Inferior parietal cortex (tissue), 1 donor: ENCODE data around the gene ALX1.

Experiments used
- DNase-seq: peaks from one replicate; pipeline ENCODE4 v3.0.0-alpha.2; 2016; ENCODE audit errors: extremely low spot score

ALX1 gene

DNA sequence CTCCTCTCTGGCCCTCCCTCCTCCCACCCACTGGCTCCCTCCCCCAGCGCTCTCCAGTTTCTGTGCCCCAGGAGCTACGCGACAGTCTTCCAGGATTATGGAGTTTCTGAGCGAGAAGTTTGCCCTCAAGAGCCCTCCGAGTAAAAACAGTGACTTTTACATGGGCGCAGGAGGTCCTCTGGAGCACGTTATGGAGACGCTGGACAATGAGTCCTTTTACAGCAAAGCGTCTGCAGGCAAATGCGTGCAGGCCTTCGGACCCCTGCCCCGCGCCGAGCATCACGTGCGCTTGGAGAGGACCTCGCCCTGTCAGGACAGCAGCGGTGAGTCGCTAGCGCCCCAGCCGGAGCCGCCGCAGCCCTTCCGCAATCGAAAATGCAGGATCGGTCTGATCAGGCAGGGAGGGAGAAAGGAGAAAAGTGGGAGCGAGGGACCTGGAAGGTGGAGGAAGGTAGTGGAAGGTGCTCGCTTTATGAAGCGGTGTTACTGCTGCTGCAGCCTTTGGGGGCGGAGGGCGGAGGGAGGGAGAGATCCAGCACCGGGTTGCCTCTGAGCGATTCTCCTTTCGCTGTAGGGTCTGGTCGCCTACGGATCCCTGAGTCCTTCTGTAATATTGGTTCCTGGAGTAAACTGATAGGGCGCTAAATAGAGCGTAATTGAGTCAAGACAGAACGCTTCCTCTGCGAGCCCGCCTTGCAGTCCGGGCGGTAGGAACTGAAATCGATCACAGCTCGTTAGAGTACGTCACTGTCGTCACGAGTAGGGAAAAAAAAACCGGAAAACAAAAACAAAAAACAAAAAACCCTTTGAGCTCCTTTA lies at the start of gene ALX1:
Gene ALX1 (plus strand): TSS at position 56 of the 819 bp plus-strand sequence. CDS start 42 bp downstream, at position 98.
- no peak for DNase-seq

DNA sequence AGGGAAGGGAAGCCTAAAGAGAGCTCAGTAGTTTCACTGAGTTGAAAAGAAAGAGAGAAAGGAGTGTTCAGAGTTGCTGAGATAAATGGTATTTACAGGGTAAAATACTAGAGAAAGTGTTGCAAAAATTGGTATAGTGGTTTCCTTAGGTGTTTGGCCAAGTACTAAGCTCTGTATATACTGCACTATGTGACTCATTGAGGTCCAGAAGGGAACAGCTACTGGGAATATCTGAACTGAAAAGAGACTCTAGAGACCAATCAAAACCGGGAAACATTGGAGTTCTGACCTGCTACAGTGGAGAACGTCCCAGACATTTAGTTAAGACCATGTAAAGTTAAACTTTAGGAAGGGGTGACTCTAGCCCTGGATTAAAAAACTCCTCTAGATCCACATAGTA lies 42.7 kb upstream of the ALX1 start:
- DNase-seq: no peak

DNA sequence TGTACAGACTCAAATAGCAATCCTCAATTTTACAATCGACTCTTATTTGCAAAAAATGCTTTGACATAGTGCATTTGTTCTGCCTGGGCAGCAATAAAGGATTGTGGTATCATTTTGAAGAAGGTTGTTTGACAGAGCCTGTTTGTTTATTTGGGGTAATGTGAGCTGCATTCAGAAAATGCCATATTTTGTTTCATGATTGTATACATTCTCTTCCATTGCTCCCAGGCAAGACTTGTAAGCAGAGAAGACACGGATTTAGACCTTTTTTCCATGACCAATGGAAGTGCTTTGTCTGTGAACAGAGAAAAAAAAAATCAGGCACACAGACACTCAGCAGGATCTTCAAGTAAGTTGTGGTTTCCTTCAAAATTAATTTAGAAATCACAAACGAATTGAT lies 35.5 kb upstream of the ALX1 start:
- DNase-seq: no peak

DNA sequence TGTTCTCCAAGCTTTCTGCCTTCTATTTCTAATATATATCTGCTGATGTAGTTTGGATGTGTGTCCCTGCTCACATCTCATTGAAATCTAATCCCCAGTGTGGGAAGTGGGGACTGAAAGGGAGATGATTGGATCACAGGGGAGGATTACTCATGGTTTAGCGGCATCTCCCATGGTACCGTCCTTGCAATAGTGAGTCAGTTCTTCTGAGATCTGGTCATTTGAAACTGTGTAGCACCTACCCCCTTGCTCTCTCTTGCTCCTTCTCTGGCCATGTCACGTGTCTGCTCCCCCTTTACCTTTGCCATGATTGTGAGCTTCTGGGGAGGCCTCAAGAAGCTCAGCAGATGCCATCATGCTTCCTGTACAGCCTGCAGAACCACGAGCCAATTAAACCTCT lies 26.2 kb upstream of the ALX1 start:
- DNase-seq: no peak

DNA sequence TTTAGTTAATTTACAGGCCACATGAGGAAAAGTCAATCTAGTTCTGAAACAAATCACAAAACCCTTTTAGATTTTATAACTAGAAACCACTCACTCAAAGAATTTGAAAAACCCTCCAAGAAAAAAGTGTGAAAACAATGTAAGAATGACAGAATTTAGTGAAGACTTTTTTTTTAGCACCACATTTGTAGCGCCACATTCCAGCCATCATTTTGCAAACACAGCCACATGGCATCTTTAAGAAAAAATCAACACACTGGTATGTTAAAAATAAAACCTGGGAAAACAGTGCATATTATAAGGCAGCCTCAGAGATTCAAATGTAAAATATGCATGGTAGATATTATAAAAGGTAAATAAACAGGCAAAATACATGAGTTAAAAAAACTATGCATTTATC lies 22.3 kb upstream of the ALX1 start:
- no peak for DNase-seq

DNA sequence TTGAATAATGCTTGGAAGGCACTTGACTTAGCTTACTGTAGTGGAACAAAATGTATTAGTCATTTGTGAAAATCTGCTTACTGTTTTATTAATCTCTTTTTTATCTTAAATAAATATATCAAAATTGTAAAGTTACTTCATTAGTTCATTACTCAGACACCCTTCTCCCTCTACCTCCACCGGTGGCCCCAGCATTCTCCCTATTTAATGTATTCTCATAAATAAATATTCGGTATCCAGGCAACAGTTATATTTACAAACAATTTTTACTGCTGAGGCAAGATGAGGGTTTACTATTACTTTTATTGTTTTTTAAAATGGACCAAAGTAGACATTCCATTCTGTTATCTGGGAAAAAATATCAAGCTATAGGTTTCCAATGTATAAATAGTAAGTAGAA lies 19.6 kb upstream of the ALX1 start:
- no peak for DNase-seq

DNA sequence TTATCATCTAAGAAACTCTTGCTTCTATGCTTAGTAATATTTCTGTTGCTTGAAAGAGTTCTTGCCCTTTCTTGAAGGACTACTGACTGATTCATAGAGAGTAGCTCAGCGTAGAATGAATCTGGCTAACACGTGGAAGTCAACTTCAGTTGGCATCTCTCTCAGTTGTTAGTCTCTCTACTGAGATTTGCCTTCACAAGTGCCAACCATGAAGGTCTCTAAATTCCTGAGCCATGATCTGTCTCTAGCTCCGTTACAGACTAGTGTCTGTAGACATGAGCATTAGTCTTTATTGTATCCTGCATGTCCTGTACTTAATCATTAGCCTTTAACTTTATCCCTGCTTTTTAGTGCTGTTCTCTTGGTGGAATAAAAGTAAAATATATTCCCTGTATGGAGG lies 19.1 kb upstream of the ALX1 start:
- DNase-seq: no peak

DNA sequence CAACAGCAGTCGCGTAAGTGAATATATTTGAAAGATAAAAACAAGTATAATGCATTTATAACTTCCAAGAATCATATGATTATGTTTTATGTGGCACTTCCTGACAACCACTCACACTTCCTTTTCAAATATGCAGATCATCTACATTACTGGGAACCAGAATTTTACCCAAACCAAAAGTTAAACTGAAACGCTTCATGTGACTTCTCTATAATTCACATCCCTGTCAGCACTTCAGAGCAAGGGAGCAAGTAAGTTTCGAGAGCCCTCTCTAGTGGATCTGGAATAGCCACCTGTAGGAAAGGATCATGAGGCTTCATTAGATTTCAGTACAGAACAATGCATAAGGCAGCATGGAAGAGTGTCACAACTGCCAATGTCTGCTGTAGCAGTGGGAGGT lies 13.7 kb upstream of the ALX1 start:
- no peak for DNase-seq

DNA sequence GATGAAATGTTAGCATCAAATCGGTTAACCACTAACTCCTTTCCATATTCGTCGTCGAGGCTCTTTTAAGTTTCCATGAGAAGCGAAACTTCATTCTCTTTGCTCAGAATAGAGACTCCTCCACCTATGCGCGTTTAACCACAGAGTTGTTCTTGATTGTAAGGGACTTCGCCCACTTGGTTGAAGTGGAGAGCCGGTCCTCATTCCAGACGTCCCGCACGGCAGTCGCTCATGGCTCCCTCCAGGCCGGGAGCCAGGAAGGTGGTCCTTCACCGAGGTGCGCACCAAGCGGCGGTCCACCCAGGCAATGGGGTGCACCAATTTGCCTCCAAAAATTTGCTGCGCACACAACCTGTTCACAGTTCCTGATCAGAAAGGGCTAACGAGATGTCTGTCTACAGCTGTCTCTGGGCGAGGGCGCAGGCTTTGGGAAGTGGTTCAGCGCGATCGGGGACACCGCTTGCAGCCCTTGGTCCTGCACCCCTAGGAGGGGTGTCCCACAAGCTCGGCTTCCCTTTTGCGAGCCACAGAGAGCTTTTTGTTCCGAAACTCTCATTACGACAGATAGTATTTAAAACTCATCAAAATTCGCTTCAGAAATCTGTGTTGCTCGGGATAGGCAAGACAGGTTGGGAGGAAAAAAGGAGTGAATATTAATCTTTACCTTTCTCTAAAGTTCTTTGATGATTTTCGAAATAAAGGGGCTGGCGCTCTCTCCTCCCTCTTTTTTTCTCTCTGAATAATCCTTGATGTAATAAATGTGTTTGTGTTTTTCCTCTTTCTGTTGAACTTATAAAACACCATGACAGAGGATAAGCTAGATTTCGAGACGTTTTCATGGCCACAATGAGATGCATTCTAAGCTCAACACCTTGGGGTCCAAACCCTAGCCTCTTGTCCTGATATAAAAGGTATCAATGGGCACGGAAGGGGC lies 6.4 kb upstream of the ALX1 start:
- no peak for DNase-seq

DNA sequence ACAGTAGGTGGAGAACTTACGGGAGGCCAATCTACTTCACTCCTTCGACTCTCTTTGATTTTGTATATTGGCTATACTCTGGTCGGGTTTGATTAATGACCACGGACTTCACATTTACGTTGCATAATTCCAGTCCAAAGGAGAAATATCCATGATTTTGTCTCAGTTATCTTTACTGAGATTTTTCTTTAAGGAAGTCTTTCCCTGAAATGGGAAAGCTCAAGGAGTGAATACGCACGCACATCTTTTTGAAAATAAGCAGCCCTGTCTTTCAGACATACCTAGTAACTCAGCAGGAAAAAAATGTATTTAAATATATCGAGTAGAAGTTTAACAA lies 5.7 kb upstream of the ALX1 start:
- DNase-seq: no peak

DNA sequence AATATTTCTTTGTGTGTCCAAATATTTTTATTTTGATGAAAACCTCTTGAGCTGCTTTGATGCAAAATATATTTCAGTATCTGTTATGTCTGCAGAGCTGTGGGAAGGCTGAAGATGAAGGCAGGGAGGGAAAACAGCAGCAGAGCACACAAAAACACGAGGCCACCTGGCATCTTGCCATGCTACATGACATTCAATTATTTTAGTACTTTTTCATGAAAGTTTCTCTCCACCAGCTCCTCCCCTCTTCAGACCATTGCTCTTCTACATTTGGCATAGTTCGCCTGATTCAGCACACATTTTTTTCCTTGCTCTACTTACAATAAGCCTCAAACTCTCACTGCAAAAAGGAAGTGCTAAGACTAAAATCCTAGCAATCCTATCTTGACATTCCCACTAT lies 4.6 kb upstream of the ALX1 start:
- DNase-seq: no peak

DNA sequence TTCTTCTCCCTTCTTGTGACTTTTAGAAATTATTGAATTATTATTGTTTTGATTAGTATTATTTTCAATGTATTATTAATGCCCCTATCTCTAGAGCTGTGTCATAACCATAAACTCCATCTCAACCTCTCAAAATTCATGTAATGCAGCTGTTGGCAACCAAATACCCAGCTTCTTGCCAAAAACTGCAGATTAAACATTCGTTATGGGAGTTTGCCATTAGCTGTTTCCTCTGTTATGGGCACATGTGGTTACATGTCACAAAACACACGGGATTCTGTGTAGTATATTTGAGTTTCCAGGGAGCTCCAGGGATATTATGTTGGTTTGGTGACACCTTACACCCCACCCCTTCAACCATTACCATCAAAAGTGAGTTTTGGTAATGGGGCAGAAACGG lies 2.8 kb upstream of the ALX1 start:
- no peak for DNase-seq

DNA sequence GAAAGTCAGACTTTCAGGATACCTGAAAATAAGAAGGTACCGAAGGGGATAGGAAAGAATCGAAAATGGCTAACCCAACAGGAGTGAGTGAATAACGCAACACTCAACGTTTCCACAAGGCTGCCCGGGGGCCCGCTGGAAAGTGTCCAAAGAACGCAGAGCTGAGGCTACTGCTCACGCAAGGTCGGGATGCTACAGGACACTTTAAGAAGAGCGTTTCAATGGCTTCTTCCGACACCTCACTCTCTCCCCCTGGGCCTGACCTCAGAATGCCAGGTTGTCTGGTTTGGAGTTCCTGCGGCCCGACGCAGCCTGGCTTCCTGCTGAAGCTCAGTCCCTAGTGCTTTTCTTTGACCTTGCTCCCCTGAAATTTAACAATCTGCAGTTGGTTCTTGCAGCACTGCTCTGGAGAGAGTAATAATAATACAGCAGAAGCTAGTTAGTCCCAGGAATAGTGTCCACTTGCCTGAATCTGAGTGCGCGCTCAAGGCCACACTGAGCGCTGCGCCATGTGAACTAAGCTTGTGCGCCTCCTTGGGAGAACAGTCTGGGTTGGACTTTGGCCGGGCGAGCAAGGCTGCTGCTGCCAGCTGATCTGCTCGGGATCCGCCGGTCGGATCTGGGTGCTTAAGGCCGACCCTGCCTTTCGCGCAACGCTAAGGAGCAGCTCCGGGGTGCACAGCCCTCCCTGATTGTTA lies 2.0 kb upstream of the ALX1 start:
- DNase-seq: no peak

DNA sequence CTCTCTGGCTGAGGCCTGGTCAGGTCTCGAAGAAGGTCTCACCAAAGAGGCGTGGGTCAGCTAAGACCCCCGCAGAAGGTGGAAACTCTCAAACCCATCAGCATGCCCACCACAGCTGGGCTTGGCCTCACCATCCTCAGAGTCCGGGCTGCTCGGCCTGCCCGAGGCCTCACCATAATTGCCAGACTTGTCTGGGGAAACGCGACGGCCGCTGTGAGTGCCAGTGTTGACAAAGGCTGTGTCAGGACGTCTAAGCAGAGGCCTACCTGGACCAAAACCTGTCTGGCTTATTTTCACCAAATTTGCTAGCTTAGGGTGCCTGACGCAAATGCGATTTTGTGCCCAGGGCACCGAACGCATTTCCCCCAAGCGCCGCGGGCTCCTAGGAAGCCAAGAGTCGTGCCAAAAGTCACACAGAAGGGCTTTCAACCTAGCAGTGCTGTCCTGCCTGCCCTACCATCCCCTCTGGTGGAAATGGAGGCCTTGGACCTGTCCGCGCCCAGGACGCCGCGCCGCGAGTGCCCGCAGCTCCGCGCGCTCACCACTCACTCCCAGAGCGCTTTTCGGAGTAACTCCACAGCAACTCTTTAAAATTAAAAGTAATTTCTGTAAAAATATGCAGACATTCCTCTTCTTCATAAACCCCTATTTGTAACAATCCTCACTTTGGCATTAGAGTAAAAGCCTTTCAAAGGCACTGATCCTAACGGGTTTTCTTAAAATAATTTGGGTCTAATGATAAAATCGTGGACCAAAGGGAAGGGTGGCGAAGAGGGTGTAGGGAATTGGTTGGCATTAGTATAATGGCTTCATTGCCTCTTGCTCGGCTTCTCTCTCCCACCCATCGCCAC lies 1.2 kb upstream of the ALX1 start:
- no peak for DNase-seq

DNA sequence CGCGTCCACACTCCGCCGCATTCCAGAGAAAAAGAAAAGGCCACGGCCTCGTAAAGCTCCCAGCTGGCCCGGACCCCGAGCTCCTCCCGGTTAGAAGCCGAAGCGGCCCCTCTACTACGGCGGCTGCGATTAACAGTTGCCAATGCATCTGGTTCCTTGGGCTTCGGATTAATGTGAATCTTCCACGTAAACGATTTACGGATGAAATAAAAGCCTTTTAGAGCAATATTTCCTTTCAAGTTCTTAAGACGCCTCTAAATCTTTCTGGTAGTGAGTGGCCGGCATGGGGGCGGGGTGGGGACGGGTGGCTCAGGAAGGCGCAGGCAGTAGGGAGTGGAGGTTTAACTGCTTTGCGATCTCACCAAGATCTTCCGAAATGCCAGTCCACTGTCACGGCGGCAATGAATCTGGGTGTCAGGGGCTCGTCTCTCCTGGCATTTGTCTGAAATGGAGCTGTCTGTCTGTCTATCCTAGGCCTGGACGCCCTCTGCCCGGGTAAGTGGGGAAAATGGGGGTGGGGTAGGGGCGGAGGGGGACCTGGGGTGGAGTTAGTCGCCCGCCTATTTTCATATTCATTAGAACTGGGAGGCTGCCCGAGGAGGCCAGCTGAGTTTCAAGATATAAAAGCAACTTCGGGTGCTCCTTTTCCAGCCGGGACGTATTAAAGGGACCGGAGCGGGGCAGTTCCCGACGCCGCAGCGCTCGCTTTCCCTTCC lies 413 bp upstream of the ALX1 start:
- no peak for DNase-seq

DNA sequence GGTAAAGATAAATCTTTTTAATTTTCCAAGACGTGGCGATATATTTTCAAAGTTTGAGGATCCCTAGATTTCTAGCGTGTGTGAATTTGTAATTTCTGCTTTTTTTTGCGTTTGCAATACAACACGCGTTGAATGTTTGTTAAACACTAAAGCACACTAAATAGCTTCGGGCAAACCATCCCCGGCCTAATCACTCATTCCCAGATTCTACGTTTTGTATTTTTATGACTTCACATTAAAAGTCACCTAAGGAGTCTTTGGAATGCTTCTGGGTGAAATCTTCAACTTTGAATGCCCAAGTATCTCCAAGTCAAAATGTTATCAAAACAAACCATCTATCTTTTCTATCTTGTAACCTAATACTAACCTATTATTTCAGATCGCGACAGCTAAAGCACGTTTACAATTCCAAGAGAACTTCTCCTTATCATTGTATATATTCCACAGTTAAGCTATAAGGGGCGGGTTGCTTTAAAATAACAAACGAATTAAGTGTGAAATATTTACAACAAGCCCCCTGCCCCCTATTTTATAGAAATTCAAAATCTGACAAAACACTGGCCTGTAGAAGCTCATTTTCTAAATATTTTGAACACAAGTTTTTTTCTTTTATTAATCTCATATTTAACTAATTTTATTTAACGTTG lies 1.1 kb downstream of the ALX1 start:
- no peak for DNase-seq

DNA sequence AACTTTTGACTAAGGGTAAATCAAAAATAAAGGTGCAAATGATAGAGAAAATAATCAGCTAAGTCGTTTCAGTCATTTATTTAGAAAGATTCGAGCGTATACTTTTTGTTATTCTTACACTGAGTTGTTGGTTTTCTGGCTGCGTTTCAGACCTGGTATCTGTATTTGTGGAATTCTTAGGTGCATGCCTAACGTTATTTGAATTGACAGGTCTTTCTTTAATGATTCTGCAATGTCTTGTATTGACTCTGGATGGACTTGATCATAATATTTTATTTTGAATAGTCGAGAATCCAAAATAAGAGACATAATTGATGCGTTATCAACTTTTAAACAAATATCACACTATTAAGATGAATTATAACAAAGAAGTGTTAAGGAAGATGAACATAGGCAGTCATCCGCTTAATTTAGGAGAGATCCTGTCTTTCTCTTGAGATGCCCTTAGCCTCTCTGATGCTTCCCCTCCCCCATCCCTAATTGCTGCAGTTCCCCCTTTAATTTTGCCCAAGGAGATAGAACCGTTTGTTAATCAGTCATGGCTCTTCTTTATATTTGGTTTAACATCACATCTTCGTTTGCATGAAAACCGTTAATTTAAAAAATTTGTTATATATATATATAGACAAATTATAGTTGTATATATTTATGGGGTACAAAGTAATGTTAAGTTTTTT lies 1.8 kb downstream of the ALX1 start:
- DNase-seq: no peak

DNA sequence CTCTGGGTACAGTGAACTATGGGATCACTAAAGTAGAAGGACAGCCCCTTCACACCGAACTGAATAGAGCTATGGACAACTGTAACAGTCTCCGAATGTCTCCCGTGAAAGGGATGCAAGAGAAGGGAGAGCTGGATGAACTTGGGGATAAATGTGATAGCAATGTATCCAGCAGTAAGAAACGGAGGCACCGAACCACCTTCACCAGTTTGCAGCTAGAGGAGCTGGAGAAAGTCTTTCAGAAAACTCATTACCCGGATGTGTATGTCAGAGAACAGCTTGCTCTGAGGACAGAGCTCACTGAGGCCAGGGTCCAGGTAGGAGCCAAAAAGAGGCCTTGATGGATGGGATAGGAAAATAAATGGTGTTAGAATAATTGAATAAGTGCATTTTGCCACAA lies 3.5 kb downstream of the ALX1 start:
- DNase-seq: no peak

DNA sequence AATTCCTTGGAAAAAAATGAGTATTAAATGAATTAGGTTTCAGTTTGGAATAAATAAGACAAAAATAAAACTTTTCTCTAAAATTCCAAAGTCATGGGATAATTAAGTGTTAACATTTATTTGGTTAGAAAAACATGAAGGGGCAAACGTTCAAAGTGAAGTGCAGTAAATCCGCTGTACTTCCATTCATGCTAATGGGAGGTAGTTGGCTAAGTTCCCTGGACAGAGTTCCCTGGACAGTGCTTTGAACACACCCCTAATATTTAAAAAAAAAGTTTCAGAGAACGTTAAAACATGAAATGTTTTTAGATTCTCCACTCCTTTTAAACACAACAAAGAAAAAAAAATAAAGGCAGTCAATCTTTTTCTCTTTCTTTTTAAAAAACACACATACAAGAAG lies 16.3 kb downstream of the ALX1 start:
- DNase-seq: no peak

DNA sequence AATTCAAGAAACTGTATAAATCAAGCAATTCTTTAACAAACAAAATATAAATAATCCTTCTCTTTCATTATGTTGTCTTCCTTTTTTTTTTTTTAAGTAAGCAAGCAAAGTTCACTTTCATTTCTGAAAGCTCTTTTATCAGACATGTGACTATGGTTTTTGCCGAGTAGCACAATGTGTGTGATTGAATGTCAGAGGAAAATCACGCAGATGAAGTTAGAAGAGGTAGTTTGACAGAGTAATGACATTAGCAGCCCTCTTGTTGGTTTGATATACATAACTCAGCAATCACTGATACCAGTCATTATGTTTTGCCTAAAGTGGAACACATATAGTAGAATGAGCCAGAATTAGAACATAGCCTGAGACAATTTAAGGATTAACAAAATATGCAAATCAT lies 19.0 kb downstream of the ALX1 start:
- DNase-seq: no peak
